KMS-11 (cell line): ENCODE results near the gene SLC12A6.

ENCODE experiments used
- H2AFZ ChIP-seq: fragments of 200-600 bp; sonication (generic); 2 replicates; pipeline ENCODE4 v1.6.1; 2016; ENCODE audit warnings: antibody characterized with exemption, mixed run types, low read depth
- H3K27ac ChIP-seq: fragments of 200-600 bp; sonication (generic); 2 replicates; pipeline ENCODE4 v1.6.1; 2016; ENCODE audit warnings: mild to moderate bottlenecking, mixed run types
- H3K27me3 ChIP-seq: fragments of 200-600 bp; sonication (generic); 2 replicates; pipeline ENCODE4 v1.6.1; 2017; ENCODE audit warnings: mild to moderate bottlenecking, low read depth, mixed run types, moderate library complexity; ENCODE audit not compliant: insufficient read depth
- H3K36me3 ChIP-seq: fragments of 200-600 bp; sonication (generic); 2 replicates; pipeline ENCODE4 v1.6.1; 2017; ENCODE audit warnings: mild to moderate bottlenecking, mixed run types; ENCODE audit not compliant: insufficient read depth
- H3K4me1 ChIP-seq: fragments of 200-600 bp; sonication (generic); 2 replicates; pipeline ENCODE4 v1.6.1; 2016; ENCODE audit warnings: mild to moderate bottlenecking, low read depth, mixed run types; ENCODE audit not compliant: poor library complexity, severe bottlenecking
- H3K4me2 ChIP-seq: fragments of 200-600 bp; sonication (generic); 2 replicates; pipeline ENCODE4 v1.7.0; 2016; ENCODE audit warnings: mild to moderate bottlenecking, mixed run types
- H3K4me3 ChIP-seq: fragments of 200-600 bp; sonication (generic); IDR thresholded peaks from 2 replicates; pipeline ENCODE4 v1.6.1; 2017; ENCODE audit warnings: low read depth, low read length, mixed read lengths; ENCODE audit not compliant: insufficient read depth
- H3K79me2 ChIP-seq: fragments of 200-600 bp; sonication (generic); 2 replicates; pipeline ENCODE4 v1.6.1; 2016; ENCODE audit warnings: low read depth, mixed run types; ENCODE audit not compliant: insufficient read depth
- H3K9ac ChIP-seq: fragments of 200-600 bp; sonication (generic); 2 replicates; pipeline ENCODE4 v1.6.1; 2016; ENCODE audit warnings: mild to moderate bottlenecking, mixed run types
- H4K20me1 ChIP-seq: fragments of 200-600 bp; sonication (generic); 2 replicates; pipeline ENCODE4 v1.6.1; 2016; ENCODE audit warnings: mild to moderate bottlenecking, mixed run types; ENCODE audit not compliant: insufficient read depth
- TF ChIP-seq, protein P1 (sequence below): fragments of 200-600 bp; sonication (generic); conservative IDR thresholded peaks from 2 replicates; pipeline ENCODE4 v1.6.1; 2017; ENCODE audit warnings: low read depth, mild to moderate bottlenecking, antibody characterized with exemption, low read length, moderate library complexity, mixed read lengths

SLC12A6 gene

DNA sequence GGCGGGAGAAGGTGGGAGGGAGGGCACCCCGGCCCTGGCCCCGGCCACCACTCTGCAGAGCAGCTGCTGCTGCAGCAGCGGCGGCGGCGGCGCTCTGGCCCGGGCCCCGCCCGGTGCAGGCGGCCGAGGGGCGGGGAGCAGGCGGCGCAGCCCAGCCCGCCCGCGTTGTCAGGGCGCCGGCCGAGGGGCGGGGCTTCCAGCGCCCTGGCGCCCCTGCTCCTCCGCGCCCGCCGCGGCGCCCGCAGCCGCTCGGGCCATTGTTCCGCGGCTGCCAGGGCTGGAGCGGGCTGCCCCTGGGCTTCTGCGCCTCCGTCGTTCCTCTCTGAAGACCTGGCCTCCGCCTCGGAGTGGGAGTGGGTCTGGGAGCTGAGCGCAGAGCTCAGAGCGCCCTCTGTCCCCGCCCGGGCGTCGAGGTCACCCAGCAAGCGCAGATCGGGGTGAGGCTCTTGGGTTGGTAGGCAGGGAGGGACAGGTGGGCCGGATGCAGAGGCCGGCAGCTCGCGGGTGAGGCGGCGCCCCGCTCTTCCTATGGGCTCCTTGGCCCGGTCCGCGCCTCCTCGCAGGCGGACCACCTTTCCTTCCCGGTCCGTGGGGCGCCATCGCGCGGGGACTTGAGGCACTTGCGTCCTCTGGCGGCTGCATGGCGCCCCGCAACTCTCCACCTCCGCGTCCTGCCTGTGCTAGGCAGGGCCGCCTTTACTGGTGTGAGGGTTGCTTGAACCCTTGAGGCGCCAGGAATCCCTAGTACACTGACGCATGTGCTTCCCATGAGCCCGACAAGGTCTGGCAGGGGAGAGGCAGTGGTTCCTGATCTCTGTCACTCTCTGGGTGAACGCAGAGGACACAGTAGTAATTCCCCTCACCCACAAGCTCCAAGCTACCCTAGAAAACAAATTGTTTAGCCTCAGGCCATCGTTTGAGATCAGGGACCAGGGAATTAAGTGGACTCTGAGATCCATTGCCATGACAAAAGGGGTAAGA is 29.8 kb upstream of the SLC12A6 start, which contains the start of gene LPCAT4:
Gene LPCAT4, minus strand, starts transcription at position 96 of the 981 bp plus-strand sequence. CDS start 96 bp downstream, outside the sequence.
- Histone ChIP-seq H3K9ac (peak within 1 kb of the TSS; percentile 86), H3K4me1 (peaks cover 13% of the 10 kb centered on the region), H4K20me1 (no peaks in the 10 kb centered on the region), H3K27ac (peak within 1 kb of the TSS; percentile 94), H3K36me3 (no peaks in the 10 kb centered on the region), H3K4me3 (peak within 1 kb of the TSS; percentile 45), H3K79me2 (peaks cover 17% of the 10 kb centered on the region; the same call in 1 of the 2 replicates), H3K27me3 (no peaks in the 10 kb centered on the region), H2AFZ (peak within 1 kb of the TSS; percentile 82), H3K4me2 (peak within 1 kb of the TSS; percentile 97)
- TF ChIP-seq, protein P1, sequence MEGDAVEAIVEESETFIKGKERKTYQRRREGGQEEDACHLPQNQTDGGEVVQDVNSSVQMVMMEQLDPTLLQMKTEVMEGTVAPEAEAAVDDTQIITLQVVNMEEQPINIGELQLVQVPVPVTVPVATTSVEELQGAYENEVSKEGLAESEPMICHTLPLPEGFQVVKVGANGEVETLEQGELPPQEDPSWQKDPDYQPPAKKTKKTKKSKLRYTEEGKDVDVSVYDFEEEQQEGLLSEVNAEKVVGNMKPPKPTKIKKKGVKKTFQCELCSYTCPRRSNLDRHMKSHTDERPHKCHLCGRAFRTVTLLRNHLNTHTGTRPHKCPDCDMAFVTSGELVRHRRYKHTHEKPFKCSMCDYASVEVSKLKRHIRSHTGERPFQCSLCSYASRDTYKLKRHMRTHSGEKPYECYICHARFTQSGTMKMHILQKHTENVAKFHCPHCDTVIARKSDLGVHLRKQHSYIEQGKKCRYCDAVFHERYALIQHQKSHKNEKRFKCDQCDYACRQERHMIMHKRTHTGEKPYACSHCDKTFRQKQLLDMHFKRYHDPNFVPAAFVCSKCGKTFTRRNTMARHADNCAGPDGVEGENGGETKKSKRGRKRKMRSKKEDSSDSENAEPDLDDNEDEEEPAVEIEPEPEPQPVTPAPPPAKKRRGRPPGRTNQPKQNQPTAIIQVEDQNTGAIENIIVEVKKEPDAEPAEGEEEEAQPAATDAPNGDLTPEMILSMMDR = peak; percentile 73

DNA sequence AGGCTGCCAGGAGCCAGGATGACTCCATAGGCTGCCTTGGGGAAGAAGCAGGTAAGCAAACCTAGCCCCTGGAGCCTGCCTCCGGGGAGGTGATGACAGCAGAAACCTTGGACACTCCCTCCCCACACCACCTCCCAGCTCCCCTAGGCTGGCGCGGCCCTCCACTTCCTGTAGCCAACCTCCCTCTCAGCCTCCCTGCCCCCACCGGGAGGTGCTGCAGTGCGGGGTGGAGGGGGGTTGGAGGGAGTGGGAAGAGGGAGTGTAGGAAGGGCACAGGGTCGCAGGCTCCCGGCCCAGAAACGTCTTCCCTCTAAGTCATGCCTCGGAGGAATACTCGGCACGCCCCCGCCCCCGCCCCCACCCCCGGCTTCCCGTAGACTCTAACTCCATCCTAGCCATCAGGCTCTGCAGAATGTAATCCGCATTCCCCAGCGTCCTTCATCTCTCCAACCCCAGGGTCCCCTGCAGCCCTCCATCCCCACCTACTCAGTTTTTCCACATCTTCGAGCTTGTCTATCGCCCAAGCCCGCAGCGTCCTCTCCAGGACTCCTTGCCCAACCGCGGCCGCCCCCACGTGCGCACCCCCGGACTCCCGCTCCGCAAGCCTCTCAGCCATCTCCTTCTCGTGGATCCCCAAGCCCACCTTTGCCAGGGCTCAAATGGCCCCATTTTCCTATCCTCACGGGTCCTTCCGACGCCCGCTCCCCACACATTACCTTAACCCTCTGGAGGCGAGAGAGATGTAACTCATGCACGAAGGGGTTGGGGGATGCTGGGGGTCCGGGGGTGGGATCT is 28.9 kb upstream of the SLC12A6 start:
- H3K4me3 ChIP-seq = peak overlapping the region; percentile 45
- peaks cover 17% of the 10 kb centered on the region; the same call in 1 of the 2 replicates for H3K79me2 ChIP-seq
- peaks cover 13% of the 10 kb centered on the region for H3K4me1 ChIP-seq
- H3K27ac ChIP-seq = peak overlapping the region; percentile 44
- peak overlapping the region; percentile 68 for H3K9ac ChIP-seq
- H3K4me2 ChIP-seq = peak overlapping the region; percentile 97
- TF ChIP-seq, protein P1 = no peak
- no peaks in the 10 kb centered on the region for H3K36me3 ChIP-seq
- peak overlapping the region; percentile 82; the same call in 1 of the 2 replicates for H2AFZ ChIP-seq
- H4K20me1 ChIP-seq = no peaks in the 10 kb centered on the region
- H3K27me3 ChIP-seq = no peaks in the 10 kb centered on the region

DNA sequence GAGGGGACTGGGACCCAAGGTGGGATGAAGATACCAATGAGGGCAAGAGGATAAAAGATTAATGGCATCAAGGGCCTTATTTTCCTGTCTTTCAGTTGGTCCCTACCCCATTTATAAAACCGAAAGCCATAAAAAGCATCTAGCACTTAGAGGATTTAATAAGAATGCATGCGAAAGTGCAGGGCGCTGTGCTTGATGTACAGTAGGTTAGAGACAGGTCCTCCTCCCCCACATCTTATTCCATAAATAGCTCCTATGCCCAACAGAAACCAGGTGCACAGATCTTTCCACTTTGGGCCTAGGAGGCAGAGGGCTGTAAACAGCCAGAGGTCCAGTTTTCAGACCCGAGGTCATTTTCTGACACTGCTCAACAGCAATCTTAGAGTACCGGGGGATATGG is 28.3 kb upstream of the SLC12A6 start:
- Histone ChIP-seq H3K4me1 (peaks cover 13% of the 10 kb centered on the region), H3K9ac (peak overlapping the region; percentile 46; the same call in 1 of the 2 replicates), H3K27me3 (no peaks in the 10 kb centered on the region), H2AFZ (peak overlapping the region; percentile 82; the same call in 1 of the 2 replicates), H4K20me1 (no peaks in the 10 kb centered on the region), H3K36me3 (no peaks in the 10 kb centered on the region), H3K4me3 (peak overlapping the region; percentile 45), H3K79me2 (peaks cover 17% of the 10 kb centered on the region; the same call in 1 of the 2 replicates), H3K27ac (0 out of 2 replicates have a peak overlapping the region, but pooled peaks have one; percentile 44), H3K4me2 (peak overlapping the region; percentile 97)
- TF ChIP-seq, protein P1 = no peak
